Erythroblast (primary cell): ENCODE results near the gene RASGRP2.

ENCODE experiments used
- GATA1 ChIP-seq: IDR thresholded peaks from 2 replicates; pipeline ENCODE4 v1.6.1; 2011; ENCODE audit warnings: low read depth, mild to moderate bottlenecking, control low read depth, low read length, moderate library complexity
- POLR2A ChIP-seq: IDR thresholded peaks from 2 replicates; pipeline ENCODE4 v1.6.1; 2011; ENCODE audit warnings: mild to moderate bottlenecking, low read length

GRCh38 chr11:64745189-64745520 is 1.2 kb upstream of the RASGRP2 start:
- no peak for TF ChIP-seq POLR2A
- no peak for TF ChIP-seq GATA1
